B cell (primary cell): Measurements from ENCODE around the gene CLEC2B. TPM values are rescaled to one million over a fixed set of nuclear protein-coding genes. Genes with fewer than 3 reads are reported as not detected.

Experiments used
- ATAC-seq: fragments of 200-7000 bp; cut with Tn5 transposase; one replicate; pipeline ENCODE4 v1.10.0; 2021; ENCODE audit warnings: low read depth, mild to moderate bottlenecking, moderate number of reproducible peaks, moderate library complexity
- CTCF ChIA-PET: fragments of 350-600 bp; sonication (Branson Sonifier 250); formaldehyde crosslinking; loops from one replicate; lab custom pipeline; 2021; ENCODE audit warnings: antibody characterized with exemption, inconsistent platforms; lab: Charles Lee
- POLR2A ChIA-PET: fragments of 350-600 bp; sonication (Branson Sonifier 250); formaldehyde crosslinking; loops from one replicate; lab custom pipeline; 2021; ENCODE audit warnings: antibody characterized with exemption; lab: Charles Lee
- DNase-seq: peaks from one replicate; pipeline ENCODE4 v3.0.0; 2013
- H2AFZ ChIP-seq: 2 replicates; pipeline ENCODE4 v1.6.1; 2012; ENCODE audit warnings: mild to moderate bottlenecking, low read depth, low read length; ENCODE audit not compliant: insufficient read depth, poor library complexity, severe bottlenecking
- H3K27ac ChIP-seq, 2 donors: 1 replicate in 1 of 2; 2 replicates in 1 of 2; pipeline ENCODE4 v1.5.1; 2012 to 2013; ENCODE audit warnings: low read length in 2 of 2, mild to moderate bottlenecking in 2 of 2, moderate library complexity in 1 of 2
- H3K27me3 ChIP-seq, 4 experiments: fragments of 200-600 bp in 1 of 4; sonication (generic) in 1 of 4; replicated peaks in 1 of 4; 1 replicate in 2 of 4; 2 replicates in 2 of 4; pipeline versions ENCODE4 v1.6.1 to v1.7.0; 2013 to 2016; ENCODE audit warnings: low read length in 3 of 4, mild to moderate bottlenecking in 2 of 4, mixed read lengths in 1 of 4, moderate library complexity in 1 of 4; ENCODE audit not compliant: insufficient read depth in 4 of 4, control insufficient read depth in 3 of 4; ENCODE audit errors: control extremely low read depth in 1 of 4
- H3K36me3 ChIP-seq, 2 experiments: replicated peaks in 1 of 2; 1 replicate in 1 of 2; 2 replicates in 1 of 2; pipeline versions ENCODE4 v1.6.1 to v1.7.1; 2013; ENCODE audit warnings: low read length in 1 of 2; ENCODE audit not compliant: insufficient read depth in 2 of 2, control insufficient read depth in 1 of 2; ENCODE audit errors: control extremely low read depth in 1 of 2, extremely low read depth in 1 of 2
- H3K4me1 ChIP-seq, 2 donors: fragments of 200-600 bp in 1 of 2; sonication (generic) in 1 of 2; 1 replicate in 1 of 2; 2 replicates in 1 of 2; pipeline versions ENCODE4 v1.5.1 to v1.6.1; 2013 to 2017; ENCODE audit warnings: low read length in 2 of 2; ENCODE audit not compliant: control insufficient read depth in 2 of 2, insufficient read depth in 2 of 2
- H3K4me2 ChIP-seq: replicated peaks from 2 replicates; pipeline ENCODE3; 2012; ENCODE audit warnings: mild to moderate bottlenecking, low read depth, low read length; ENCODE audit not compliant: poor library complexity, severe bottlenecking
- H3K4me3 ChIP-seq, 5 experiments: fragments of 200-600 bp in 1 of 5; sonication (generic) in 1 of 5; 1 replicate in 3 of 5; 2 replicates in 2 of 5; pipeline versions ENCODE4 v1.5.1 to v1.7.0; 2011 to 2016; ENCODE audit warnings: low read length in 4 of 5, mild to moderate bottlenecking in 4 of 5, low read depth in 2 of 5, control low read depth in 1 of 5, moderate library complexity in 1 of 5; ENCODE audit not compliant: insufficient read depth in 1 of 5; ENCODE audit errors: control extremely low read depth in 1 of 5, extremely low read depth in 1 of 5
- H3K79me2 ChIP-seq: fragments of 200-600 bp; sonication (generic); one replicate; pipeline ENCODE4 v1.6.0; 2016; ENCODE audit warnings: low read length; ENCODE audit not compliant: control insufficient read depth, insufficient read depth
- H3K9ac ChIP-seq: fragments of 200-600 bp; sonication (generic); 2 replicates; pipeline ENCODE4 v1.6.1; 2017; ENCODE audit warnings: mild to moderate bottlenecking, low read length, moderate library complexity
- H3K9me3 ChIP-seq, 3 donors: one replicate each; pipeline versions ENCODE4 v1.6.1 to v1.7.1; 2013; ENCODE audit warnings: low read length in 2 of 3; ENCODE audit not compliant: control insufficient read depth in 2 of 3, insufficient read depth in 1 of 3; ENCODE audit errors: control extremely low read depth in 1 of 3
- H4K20me1 ChIP-seq: 2 replicates; pipeline ENCODE4 v1.6.0; 2012; ENCODE audit warnings: mild to moderate bottlenecking, low read length; ENCODE audit not compliant: insufficient read depth, control insufficient read depth, poor library complexity, severe bottlenecking
- H3K27ac Mint-ChIP-seq: one replicate; pipeline ENCODE4 v1.8.0; 2021; ENCODE audit warnings: mixed read lengths
- H3K27me3 Mint-ChIP-seq: one replicate; pipeline ENCODE4 v1.8.0; 2021; ENCODE audit warnings: mixed read lengths
- H3K4me1 Mint-ChIP-seq: one replicate; pipeline ENCODE4 v1.8.0; 2021; ENCODE audit warnings: mixed read lengths
- H3K4me3 Mint-ChIP-seq: one replicate; pipeline ENCODE4 v1.8.0; 2021; ENCODE audit warnings: mixed read lengths
- H3K9me3 Mint-ChIP-seq: one replicate; pipeline ENCODE4 v1.8.0; 2022; ENCODE audit warnings: mixed read lengths; ENCODE audit not compliant: insufficient read depth
- EZH2 ChIP-seq: IDR thresholded peaks from 2 replicates; pipeline ENCODE4 v1.6.1; 2012; ENCODE audit warnings: borderline replicate concordance, low read depth, mild to moderate bottlenecking, moderate library complexity, low read length; ENCODE audit not compliant: insufficient read depth, poor library complexity, severe bottlenecking
- WGBS: methylation state at CpG from one replicate; pipeline ENCODE4 v1.1.5; 2013; ENCODE audit warnings: missing lambda C conversion rate; ENCODE audit not compliant: insufficient coverage; 5-methylcytosine and 5-hydroxymethylcytosine counted together
- intact Hi-C: fragments of 100-400 bp; cut with micrococcal nuclease; formaldehyde crosslinking; loops from one replicate; pipeline ENCODE4 v1.10.0; 2022
- polyA plus RNA-seq: library from polyadenylated mRNA; depleted of rRNA; stranded (reverse); fragments of >200 nt; gene quantifications from 2 replicates; pipeline ENCODE4 v1.2.3, GENCODE V29; 2012
- total RNA-seq, 2 donors: library from RNA; stranded (reverse); fragments of 120-200 nt in 1 of 2; gene quantifications; 1 replicate in 1 of 2; 2 replicates in 1 of 2; pipeline versions ENCODE4 v1.2.3 to v1.2.4, GENCODE V29; 2013 to 2022
- TF ChIP-seq, protein P1 (sequence below): fragments of 200-600 bp; IDR thresholded peaks from one replicate; pipeline ENCODE4 v1.8.0; 2022; ENCODE audit warnings: antibody characterized with exemption, mild to moderate bottlenecking

The CLEC2B gene
- total and polyA plus RNA-seq, 2 donors (not counting 1 experiment from before 2014, with no cell fraction given) = 31.6 to 58.2 TPM

DNA sequence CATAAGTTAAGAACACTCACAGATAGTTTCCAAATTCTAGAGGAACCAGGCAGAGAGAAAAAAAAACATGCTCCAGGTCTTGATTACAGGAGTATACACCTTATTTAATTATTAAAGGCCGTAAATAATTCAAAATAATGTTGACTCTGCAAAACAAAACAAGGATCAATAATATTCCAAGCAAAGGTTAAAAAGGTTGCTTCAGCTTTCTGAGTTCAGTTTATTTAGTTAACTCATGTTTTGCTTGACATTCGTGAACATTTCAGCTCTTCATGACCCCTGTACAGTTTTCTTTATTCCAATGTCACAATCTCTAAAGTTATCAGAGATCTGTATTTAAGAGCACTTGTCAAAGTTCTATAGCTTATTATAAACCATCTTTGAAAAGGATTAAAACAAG, 31.8 kb upstream of the CLEC2B start:
- Histone ChIP-seq H3K27ac (no peak overlapping the region), H3K36me3 (no peaks in the 10 kb centered on the region), H2AFZ (no peak overlapping the region), H3K9ac (no peak overlapping the region), H3K9me3 (peaks cover 2 to 16% (median 12%) of the 10 kb centered on the region in 3 donors), H3K27me3 (no peaks in the 10 kb centered on the region), H3K4me3 (no peak overlapping the region), H3K4me1 (no peaks in the 10 kb centered on the region), H4K20me1 (no peaks in the 10 kb centered on the region), H3K79me2 (no peaks in the 10 kb centered on the region), H3K4me2 (no peak overlapping the region)
- ChIA-PET POLR2A (no interaction called here), CTCF (interaction anchor here (1.8 kb wide), 1 partner anchor 150 kb away, joined by 4 read pairs; no protein-coding TSS in a partner anchor)
- Mint-ChIP-seq H3K9me3 (peaks cover 9% of the 10 kb centered on the region), H3K4me3 (no peak overlapping the region), H3K27me3 (peaks cover 16% of the 10 kb centered on the region), H3K27ac (no peak overlapping the region), H3K4me1 (no peaks in the 10 kb centered on the region)
- no peak for ATAC-seq
- no peak for TF ChIP-seq EZH2
- TF ChIP-seq, protein P1, sequence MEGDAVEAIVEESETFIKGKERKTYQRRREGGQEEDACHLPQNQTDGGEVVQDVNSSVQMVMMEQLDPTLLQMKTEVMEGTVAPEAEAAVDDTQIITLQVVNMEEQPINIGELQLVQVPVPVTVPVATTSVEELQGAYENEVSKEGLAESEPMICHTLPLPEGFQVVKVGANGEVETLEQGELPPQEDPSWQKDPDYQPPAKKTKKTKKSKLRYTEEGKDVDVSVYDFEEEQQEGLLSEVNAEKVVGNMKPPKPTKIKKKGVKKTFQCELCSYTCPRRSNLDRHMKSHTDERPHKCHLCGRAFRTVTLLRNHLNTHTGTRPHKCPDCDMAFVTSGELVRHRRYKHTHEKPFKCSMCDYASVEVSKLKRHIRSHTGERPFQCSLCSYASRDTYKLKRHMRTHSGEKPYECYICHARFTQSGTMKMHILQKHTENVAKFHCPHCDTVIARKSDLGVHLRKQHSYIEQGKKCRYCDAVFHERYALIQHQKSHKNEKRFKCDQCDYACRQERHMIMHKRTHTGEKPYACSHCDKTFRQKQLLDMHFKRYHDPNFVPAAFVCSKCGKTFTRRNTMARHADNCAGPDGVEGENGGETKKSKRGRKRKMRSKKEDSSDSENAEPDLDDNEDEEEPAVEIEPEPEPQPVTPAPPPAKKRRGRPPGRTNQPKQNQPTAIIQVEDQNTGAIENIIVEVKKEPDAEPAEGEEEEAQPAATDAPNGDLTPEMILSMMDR = no peak
- no CpG with 5 or more reads among the region's 2 CpGs for WGBS
- no peak for DNase-seq
- intact Hi-C loops = no loop called here

DNA sequence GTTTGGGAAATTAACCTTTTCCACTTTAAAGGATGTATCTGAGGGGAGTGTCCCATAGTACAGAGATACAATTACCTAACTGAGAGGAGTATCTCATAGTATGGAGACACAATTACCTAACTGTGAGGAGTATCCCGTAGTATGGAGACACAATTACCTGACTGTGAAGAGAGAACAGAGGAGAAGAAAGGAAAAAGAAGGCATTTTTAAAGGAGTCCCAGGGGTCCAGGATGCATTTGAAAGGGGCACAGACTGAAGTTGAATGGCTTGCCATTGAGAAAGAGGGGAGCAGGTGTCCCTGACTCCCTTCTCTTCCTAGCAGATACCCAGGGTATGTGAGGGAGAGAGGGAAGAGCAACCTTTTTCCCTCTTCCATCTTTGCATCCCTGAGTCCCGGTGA, 30.1 kb upstream of the CLEC2B start:
- 100% methylated on average over 1 of the region's 2 CpGs for WGBS
- CTCF ChIA-PET = no interaction called here

More for the DNA sequence above, 30.1 kb upstream of the CLEC2B start:
- TF ChIP-seq EZH2 = no peak
- TF ChIP-seq, protein P1 = no peak
- H2AFZ ChIP-seq = no peak overlapping the region
- H3K4me2 ChIP-seq = no peak overlapping the region
- Mint-ChIP-seq H3K27me3 (peaks cover 22% of the 10 kb centered on the region), H3K4me3 (no peak overlapping the region), H3K4me1 (no peaks in the 10 kb centered on the region), H3K27ac (no peak overlapping the region), H3K9me3 (peaks cover 9% of the 10 kb centered on the region)
- intact Hi-C loops = no loop called here
- H3K9me3 ChIP-seq = peaks cover 2 to 15% (median 12%) of the 10 kb centered on the region in 3 donors
- H3K9ac ChIP-seq = no peak overlapping the region
- POLR2A ChIA-PET = no interaction called here
- no peak overlapping the region for H3K27ac ChIP-seq
- no peaks in the 10 kb centered on the region for H4K20me1 ChIP-seq
- H3K27me3 ChIP-seq = peaks cover 0 to 3% (median 0%) of the 10 kb centered on the region in 4 experiments
- H3K4me3 ChIP-seq = no peak overlapping the region
- H3K79me2 ChIP-seq = no peaks in the 10 kb centered on the region
- H3K36me3 ChIP-seq = no peaks in the 10 kb centered on the region
- H3K4me1 ChIP-seq = no peaks in the 10 kb centered on the region
- DNase-seq (no peak), ATAC-seq (no peak)
